Endothelial cell (in vitro differentiated cells): Measurements from ENCODE around the gene ARAF. TPM values are rescaled to one million over a fixed set of nuclear protein-coding genes. Genes with fewer than 3 reads are reported as not detected.

Source experiments
- DNase-seq: peaks from one replicate; pipeline ENCODE4 v3.0.0; 2021; ENCODE audit warnings: low spot score
- H3K27ac Mint-ChIP-seq: one replicate; pipeline ENCODE4 v1.8.0; 2021; ENCODE audit warnings: mixed read lengths, inconsistent platforms; ENCODE audit not compliant: unreplicated experiment
- H3K27me3 Mint-ChIP-seq: one replicate; pipeline ENCODE4 v1.8.0; 2021; ENCODE audit warnings: mild to moderate bottlenecking, moderate library complexity, mixed read lengths, inconsistent platforms; ENCODE audit not compliant: unreplicated experiment
- H3K36me3 Mint-ChIP-seq: one replicate; pipeline ENCODE4 v1.8.0; 2021; ENCODE audit warnings: mild to moderate bottlenecking, low read depth, mixed read lengths, inconsistent platforms; ENCODE audit not compliant: unreplicated experiment
- H3K4me1 Mint-ChIP-seq: one replicate; pipeline ENCODE4 v1.8.0; 2021; ENCODE audit warnings: mild to moderate bottlenecking, mixed read lengths, inconsistent platforms; ENCODE audit not compliant: unreplicated experiment
- H3K4me3 Mint-ChIP-seq: one replicate; pipeline ENCODE4 v1.8.0; 2021; ENCODE audit warnings: mild to moderate bottlenecking, mixed read lengths, inconsistent platforms; ENCODE audit not compliant: unreplicated experiment
- H3K9me3 Mint-ChIP-seq: one replicate; pipeline ENCODE4 v1.8.0; 2021; ENCODE audit warnings: mixed read lengths, inconsistent platforms; ENCODE audit not compliant: unreplicated experiment
- CTCF ChIP-seq: fragments of 200-600 bp; sonication (generic); IDR thresholded peaks from one replicate; pipeline ENCODE4 v1.5.0; 2021; ENCODE audit warnings: antibody characterized with exemption; ENCODE audit not compliant: unreplicated experiment
- total RNA-seq: library from RNA; stranded (reverse); fragmentation: NEBNext Ultra II Directional; extraction: Animal tissue kit (Norgen Biotek cat#: 25700); gene quantifications from one replicate; pipeline ENCODE4 v1.2.1, GENCODE V29; 2021; ENCODE audit not compliant: unreplicated experiment

Gene ARAF
- total RNA-seq, 1 donor from 2014 or later = 49.4 TPM

- H3K36me3 Mint-ChIP-seq = peaks cover 20% of the 10 kb centered on the region
- DNase-seq = no peak
- TF ChIP-seq CTCF = no peak
- peaks cover 11% of the 10 kb centered on the region for H3K27me3 Mint-ChIP-seq
- H3K9me3 Mint-ChIP-seq = no peaks in the 10 kb centered on the region
- H3K4me1 Mint-ChIP-seq = peaks cover 11% of the 10 kb centered on the region
- no peak overlapping the region for H3K4me3 Mint-ChIP-seq
- H3K27ac Mint-ChIP-seq = no peak overlapping the region
Observed at GRCh38 chrX:47564438-47565085, 3.6 kb downstream of the ARAF start.

- Mint-ChIP-seq H3K4me3 (no peak overlapping the region), H3K27me3 (peaks cover 6% of the 10 kb centered on the region), H3K4me1 (no peaks in the 10 kb centered on the region), H3K9me3 (no peaks in the 10 kb centered on the region), H3K36me3 (peaks cover 30% of the 10 kb centered on the region), H3K27ac (no peak overlapping the region)
- DNase-seq = no peak
- TF ChIP-seq CTCF = no peak
Observed at GRCh38 chrX:47566841-47567240, 5.8 kb downstream of the ARAF start.

- DNase-seq = no peak
- Mint-ChIP-seq H3K4me3 (no peak overlapping the region), H3K9me3 (no peaks in the 10 kb centered on the region), H3K27me3 (peaks cover 8% of the 10 kb centered on the region), H3K36me3 (peaks cover 31% of the 10 kb centered on the region), H3K4me1 (peaks cover 8% of the 10 kb centered on the region), H3K27ac (no peak overlapping the region)
- TF ChIP-seq CTCF = peak; percentile 31
Observed at GRCh38 chrX:47568656-47569295, 7.8 kb downstream of the ARAF start.

- DNase-seq = no peak
- peaks cover 8% of the 10 kb centered on the region for H3K4me1 Mint-ChIP-seq
- no peak for TF ChIP-seq CTCF
- H3K27me3 Mint-ChIP-seq = peaks cover 8% of the 10 kb centered on the region
- no peaks in the 10 kb centered on the region for H3K9me3 Mint-ChIP-seq
- H3K36me3 Mint-ChIP-seq = peaks cover 25% of the 10 kb centered on the region
- peak overlapping the region; percentile 56 for H3K4me3 Mint-ChIP-seq
- H3K27ac Mint-ChIP-seq = no peak overlapping the region
Observed at GRCh38 chrX:47570794-47571193, 9.8 kb downstream of the ARAF start.

GRCh38 chrX:47571215-47571614 lies 10.2 kb downstream of the ARAF start:
- Mint-ChIP-seq H3K9me3 (no peaks in the 10 kb centered on the region), H3K27me3 (peaks cover 11% of the 10 kb centered on the region), H3K4me3 (no peak overlapping the region), H3K36me3 (peaks cover 25% of the 10 kb centered on the region), H3K27ac (no peak overlapping the region), H3K4me1 (peaks cover 8% of the 10 kb centered on the region)
- no peak for DNase-seq
- TF ChIP-seq CTCF = no peak
